ENCODE measurements around the gene MDM2. TPM values are rescaled to one million over a fixed set of nuclear protein-coding genes. Genes with fewer than 3 reads are reported as not detected.
A peak's percentile ranks its signal among the peaks of the same experiment; 100 is the strongest.

The MDM2 gene
- total and polyA plus RNA-seq, 2 of the 13 experiments (the other 11 are each of a cell fraction or from before 2014, with no cell fraction given) = 29.3 to 314 TPM

DNA sequence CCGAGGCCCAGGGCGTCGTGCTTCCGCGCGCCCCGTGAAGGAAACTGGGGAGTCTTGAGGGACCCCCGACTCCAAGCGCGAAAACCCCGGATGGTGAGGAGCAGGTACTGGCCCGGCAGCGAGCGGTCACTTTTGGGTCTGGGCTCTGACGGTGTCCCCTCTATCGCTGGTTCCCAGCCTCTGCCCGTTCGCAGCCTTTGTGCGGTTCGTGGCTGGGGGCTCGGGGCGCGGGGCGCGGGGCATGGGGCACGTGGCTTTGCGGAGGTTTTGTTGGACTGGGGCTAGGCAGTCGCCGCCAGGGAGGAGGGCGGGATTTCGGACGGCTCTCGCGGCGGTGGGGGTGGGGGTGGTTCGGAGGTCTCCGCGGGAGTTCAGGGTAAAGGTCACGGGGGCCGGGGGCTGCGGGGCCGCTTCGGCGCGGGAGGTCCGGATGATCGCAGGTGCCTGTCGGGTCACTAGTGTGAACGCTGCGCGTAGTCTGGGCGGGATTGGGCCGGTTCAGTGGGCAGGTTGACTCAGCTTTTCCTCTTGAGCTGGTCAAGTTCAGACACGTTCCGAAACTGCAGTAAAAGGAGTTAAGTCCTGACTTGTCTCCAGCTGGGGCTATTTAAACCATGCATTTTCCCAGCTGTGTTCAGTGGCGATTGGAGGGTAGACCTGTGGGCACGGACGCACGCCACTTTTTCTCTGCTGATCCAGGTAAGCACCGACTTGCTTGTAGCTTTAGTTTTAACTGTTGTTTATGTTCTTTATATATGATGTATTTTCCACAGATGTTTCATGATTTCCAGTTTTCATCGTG is 612 bp downstream of the MDM2 start (continued):
- TF ChIP-seq, protein P1, sequence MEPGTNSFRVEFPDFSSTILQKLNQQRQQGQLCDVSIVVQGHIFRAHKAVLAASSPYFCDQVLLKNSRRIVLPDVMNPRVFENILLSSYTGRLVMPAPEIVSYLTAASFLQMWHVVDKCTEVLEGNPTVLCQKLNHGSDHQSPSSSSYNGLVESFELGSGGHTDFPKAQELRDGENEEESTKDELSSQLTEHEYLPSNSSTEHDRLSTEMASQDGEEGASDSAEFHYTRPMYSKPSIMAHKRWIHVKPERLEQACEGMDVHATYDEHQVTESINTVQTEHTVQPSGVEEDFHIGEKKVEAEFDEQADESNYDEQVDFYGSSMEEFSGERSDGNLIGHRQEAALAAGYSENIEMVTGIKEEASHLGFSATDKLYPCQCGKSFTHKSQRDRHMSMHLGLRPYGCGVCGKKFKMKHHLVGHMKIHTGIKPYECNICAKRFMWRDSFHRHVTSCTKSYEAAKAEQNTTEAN (CRISPR knock-in tag; conservative IDR thresholded peaks at IDR 0.05) = no peak; the same call in 1 of the 2 replicates
- TF ChIP-seq ZSCAN31 (CRISPR knock-in tag; IDR thresholded peaks at IDR 0.05; ENCODE audit: low read depth) = peak; percentile 14; the same call in 1 of the 2 replicates
- TF ChIP-seq ASH2L (IDR thresholded peaks at IDR 0.05; ENCODE audit: insufficient read length, low read depth, low read length) = no peak
- no peak for TF ChIP-seq TCF12 (IDR thresholded peaks at IDR 0.05)
- TF ChIP-seq TCF12 (CRISPR knock-in tag; IDR thresholded peaks at IDR 0.05) = peak; percentile 55
- no peak for TF ChIP-seq ZNF33A (CRISPR knock-in tag; IDR thresholded peaks at IDR 0.05; ENCODE audit: borderline replicate concordance)
- TF ChIP-seq ZNF788 (CRISPR knock-in tag; IDR thresholded peaks at IDR 0.05; ENCODE audit: borderline replicate concordance) = peak; percentile 72; the same call in 1 of the 2 replicates
- TF ChIP-seq ZNF468 (CRISPR knock-in tag; IDR thresholded peaks at IDR 0.05) = no peak; the same call in 1 of the 2 replicates
- no peak for TF ChIP-seq GTF3A (CRISPR knock-in tag; conservative IDR thresholded peaks at IDR 0.05)
- TF ChIP-seq ZNF776 (CRISPR knock-in tag; IDR thresholded peaks at IDR 0.05) = peak; percentile 44; the same call in 1 of the 2 replicates
- 0 out of 2 replicates have a peak, but pooled peaks have one; percentile 27 for TF ChIP-seq ZNF773 (CRISPR knock-in tag; IDR thresholded peaks at IDR 0.05; ENCODE audit: borderline replicate concordance)
- no peak for TF ChIP-seq DPF2 (CRISPR knock-in tag; IDR thresholded peaks at IDR 0.05; ENCODE audit: borderline replicate concordance, low read depth)
- no peak for TF ChIP-seq SRSF9 (IDR thresholded peaks at IDR 0.05; ENCODE audit: borderline replicate concordance, insufficient read depth, low read depth, low read length, poor library complexity, severe bottlenecking)
- TF ChIP-seq ZNF543 (CRISPR knock-in tag; IDR thresholded peaks at IDR 0.05) = no peak
- no peak for TF ChIP-seq SMARCE1 (IDR thresholded peaks at IDR 0.05; ENCODE audit: borderline replicate concordance)
- TF ChIP-seq SALL2 (CRISPR knock-in tag; IDR thresholded peaks at IDR 0.05) = no peak
- TF ChIP-seq, protein P2, sequence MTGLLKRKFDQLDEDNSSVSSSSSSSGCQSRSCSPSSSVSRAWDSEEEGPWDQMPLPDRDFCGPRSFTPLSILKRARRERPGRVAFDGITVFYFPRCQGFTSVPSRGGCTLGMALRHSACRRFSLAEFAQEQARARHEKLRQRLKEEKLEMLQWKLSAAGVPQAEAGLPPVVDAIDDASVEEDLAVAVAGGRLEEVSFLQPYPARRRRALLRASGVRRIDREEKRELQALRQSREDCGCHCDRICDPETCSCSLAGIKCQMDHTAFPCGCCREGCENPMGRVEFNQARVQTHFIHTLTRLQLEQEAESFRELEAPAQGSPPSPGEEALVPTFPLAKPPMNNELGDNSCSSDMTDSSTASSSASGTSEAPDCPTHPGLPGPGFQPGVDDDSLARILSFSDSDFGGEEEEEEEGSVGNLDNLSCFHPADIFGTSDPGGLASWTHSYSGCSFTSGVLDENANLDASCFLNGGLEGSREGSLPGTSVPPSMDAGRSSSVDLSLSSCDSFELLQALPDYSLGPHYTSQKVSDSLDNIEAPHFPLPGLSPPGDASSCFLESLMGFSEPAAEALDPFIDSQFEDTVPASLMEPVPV (CRISPR knock-in tag; IDR thresholded peaks at IDR 0.05) = no peak; the same call in 1 of the 2 replicates
- TF ChIP-seq HHEX (CRISPR knock-in tag; IDR thresholded peaks at IDR 0.05) = no peak
- 0 out of 2 replicates have a peak, but pooled peaks have one; percentile 70 for TF ChIP-seq ZNF724P (CRISPR knock-in tag; IDR thresholded peaks at IDR 0.05; ENCODE audit: borderline replicate concordance)
- TF ChIP-seq ZBTB20 (CRISPR knock-in tag; IDR thresholded peaks at IDR 0.05; ENCODE audit: borderline replicate concordance, low read depth) = peak; percentile 19; the same call in 1 of the 2 replicates
- TF ChIP-seq ZNF768 (CRISPR knock-in tag; IDR thresholded peaks at IDR 0.05) = no peak
- TF ChIP-seq ZNF282 (IDR thresholded peaks at IDR 0.05; ENCODE audit: partially characterized antibody) = no peak
- TF ChIP-seq RFX3 (CRISPR knock-in tag; IDR thresholded peaks at IDR 0.05) = no peak
- TF ChIP-seq, protein P3, sequence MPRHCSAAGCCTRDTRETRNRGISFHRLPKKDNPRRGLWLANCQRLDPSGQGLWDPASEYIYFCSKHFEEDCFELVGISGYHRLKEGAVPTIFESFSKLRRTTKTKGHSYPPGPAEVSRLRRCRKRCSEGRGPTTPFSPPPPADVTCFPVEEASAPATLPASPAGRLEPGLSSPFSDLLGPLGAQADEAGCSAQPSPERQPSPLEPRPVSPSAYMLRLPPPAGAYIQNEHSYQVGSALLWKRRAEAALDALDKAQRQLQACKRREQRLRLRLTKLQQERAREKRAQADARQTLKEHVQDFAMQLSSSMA (CRISPR knock-in tag; IDR thresholded peaks at IDR 0.05) = no peak
- TF ChIP-seq ZNF556 (CRISPR knock-in tag; IDR thresholded peaks at IDR 0.05; ENCODE audit: borderline replicate concordance) = no peak
- TF ChIP-seq KDM5A (IDR thresholded peaks at IDR 0.05; ENCODE audit: borderline replicate concordance, low read length) = no peak
- no peak for TF ChIP-seq NRL (CRISPR knock-in tag; IDR thresholded peaks at IDR 0.05; ENCODE audit: borderline replicate concordance)

All from HepG2 (cell line).